Esophagus (tissue), 2 donors: ENCODE measurements around the gene WDPCP. TPM values are rescaled to one million over a fixed set of nuclear protein-coding genes. Genes with fewer than 3 reads are reported as not detected.
"Not testable (repeated sequence)": the region's sequence is repeated elsewhere in the genome, so short reads cannot be mapped to it uniquely, and the experiment has no call there.

Experiments
- H3K27ac ChIP-seq, 2 donors: one replicate each; pipeline ENCODE4 v1.5.1; 2013; ENCODE audit warnings: low read depth in 2 of 2, mild to moderate bottlenecking in 2 of 2, inconsistent platforms in 1 of 2, low read length in 1 of 2, moderate library complexity in 1 of 2
- H3K27me3 ChIP-seq, 2 donors: one replicate each; pipeline ENCODE4 v1.6.1; 2013; ENCODE audit warnings: low read length in 2 of 2, control low read depth in 1 of 2, mild to moderate bottlenecking in 1 of 2; ENCODE audit not compliant: insufficient read depth in 2 of 2, control insufficient read depth in 1 of 2
- H3K36me3 ChIP-seq, 2 donors: one replicate each; pipeline ENCODE4 v1.6.1; 2013; ENCODE audit warnings: low read length in 1 of 2; ENCODE audit not compliant: control insufficient read depth in 2 of 2, insufficient read depth in 2 of 2
- H3K4me1 ChIP-seq, 2 donors: one replicate each; pipeline ENCODE4 v1.6.1; 2013; ENCODE audit warnings: low read length in 1 of 2; ENCODE audit not compliant: control insufficient read depth in 2 of 2, insufficient read depth in 2 of 2
- H3K4me3 ChIP-seq, 2 donors: one replicate each; pipeline ENCODE4 v1.5.1; 2013; ENCODE audit warnings: low read length in 2 of 2, mild to moderate bottlenecking in 2 of 2, low read depth in 1 of 2, moderate library complexity in 1 of 2
- H3K9me3 ChIP-seq, 2 donors: one replicate each; pipeline ENCODE4 v1.6.1; 2013; ENCODE audit warnings: mild to moderate bottlenecking in 2 of 2, low read depth in 1 of 2, low read length in 1 of 2, moderate library complexity in 1 of 2; ENCODE audit not compliant: control insufficient read depth in 2 of 2, insufficient read depth in 1 of 2
- WGBS, 2 donors: extraction: QIAGEN DNeasy Blood & Tissue Kit; methylation state at CpG; one replicate each; pipeline ENCODE4 v1.1.7; 2013; 5-methylcytosine and 5-hydroxymethylcytosine counted together
- polyA plus RNA-seq, 2 donors: library from polyadenylated mRNA; stranded (reverse); fragments of 200-250 nt; gene quantifications; one replicate each; pipeline ENCODE4 v1.2.3, GENCODE V29; 2013
- donor health status: healthy with polysubstance abuse.
- donor health status: Bipolar disorder and iron deficiency.

WDPCP gene
- polyA plus RNA-seq, 2 donors = 0.81 to 0.94 TPM

GRCh38 chr2:63614983-63615945, 27.0 kb upstream of the WDPCP start:
- no peak overlapping the region for H3K27ac ChIP-seq
- no peaks in the 10 kb centered on the region for H3K4me1 ChIP-seq
- H3K36me3 ChIP-seq = no peaks in the 10 kb centered on the region
- WGBS, 2 donors = 60 to 64% methylated on average over 9 of the region's 9 CpGs
- H3K4me3 ChIP-seq = no peak overlapping the region
- no peaks in the 10 kb centered on the region for H3K27me3 ChIP-seq
- H3K9me3 ChIP-seq = no peaks in the 10 kb centered on the region

GRCh38 chr2:63614448-63614968, 26.2 kb upstream of the WDPCP start:
- Histone ChIP-seq H3K4me1 (no peaks in the 10 kb centered on the region), H3K9me3 (no peaks in the 10 kb centered on the region), H3K27ac (no peak overlapping the region), H3K36me3 (no peaks in the 10 kb centered on the region), H3K4me3 (no peak overlapping the region), H3K27me3 (no peaks in the 10 kb centered on the region)
- 87 to 90% methylated on average over 2 of the region's 2 CpGs for WGBS, 2 donors

- no peaks in the 10 kb centered on the region for H3K36me3 ChIP-seq
- 81 to 83% methylated on average over 2 of the region's 2 CpGs for WGBS, 2 donors
- H3K4me3 ChIP-seq = no peak overlapping the region
- H3K4me1 ChIP-seq = no peaks in the 10 kb centered on the region
- H3K9me3 ChIP-seq = no peaks in the 10 kb centered on the region
- no peaks in the 10 kb centered on the region for H3K27me3 ChIP-seq
- no peak overlapping the region for H3K27ac ChIP-seq
Observed at GRCh38 chr2:63613391-63613901, 25.2 kb upstream of the WDPCP start.

GRCh38 chr2:63610525-63610924, 22.2 kb upstream of the WDPCP start:
- no peak overlapping the region for H3K4me3 ChIP-seq
- H3K9me3 ChIP-seq = no peaks in the 10 kb centered on the region
- WGBS, 2 donors = 96 to 97% methylated on average over 4 of the region's 4 CpGs
- H3K36me3 ChIP-seq = peaks cover 0 to 5% of the 10 kb centered on the region in 2 donors
- H3K27me3 ChIP-seq = no peaks in the 10 kb centered on the region
- no peak overlapping the region for H3K27ac ChIP-seq
- no peaks in the 10 kb centered on the region for H3K4me1 ChIP-seq

DNA sequence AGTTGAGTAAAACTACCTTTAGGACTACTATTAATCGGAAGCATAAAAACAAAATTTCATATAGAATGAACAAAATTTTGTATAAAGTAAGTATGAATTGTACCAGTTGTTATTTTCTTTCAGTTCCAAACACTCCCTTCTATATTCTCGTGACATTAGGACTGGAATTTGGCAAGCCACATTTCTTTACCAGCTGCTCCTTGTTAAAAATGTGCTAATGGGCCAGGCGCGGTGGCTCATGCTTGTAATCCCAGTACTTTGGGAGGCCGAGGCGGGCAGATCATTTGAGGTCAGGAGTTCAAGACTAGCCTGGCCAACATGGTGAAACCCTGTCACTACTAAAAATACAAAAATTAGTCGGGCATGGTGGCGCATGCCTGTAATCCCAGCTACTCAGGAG, 20.6 kb upstream of the WDPCP start:
- not testable (repeated sequence) for H3K4me3 ChIP-seq, H3K9me3 ChIP-seq, H3K27me3 ChIP-seq, H3K27ac ChIP-seq, H3K4me1 ChIP-seq
- H3K36me3 ChIP-seq = peaks cover 8 to 12% of the 10 kb centered on the region in 2 donors
- WGBS, 2 donors = 68 to 75% methylated on average over 8 of the region's 8 CpGs

GRCh38 chr2:63604666-63605065, 16.4 kb upstream of the WDPCP start:
- Histone ChIP-seq H3K27ac (no peak overlapping the region), H3K9me3 (no peaks in the 10 kb centered on the region), H3K27me3 (no peaks in the 10 kb centered on the region), H3K36me3 (peaks cover 8 to 12% of the 10 kb centered on the region in 2 donors), H3K4me1 (no peaks in the 10 kb centered on the region), H3K4me3 (no peak overlapping the region)
- 82 to 88% methylated on average over 4 of the region's 4 CpGs for WGBS, 2 donors

- no peak overlapping the region for H3K4me3 ChIP-seq
- no peak overlapping the region for H3K27ac ChIP-seq
- 67 to 84% methylated on average over 1 of the region's 1 CpG for WGBS, 2 donors
- H3K27me3 ChIP-seq = no peaks in the 10 kb centered on the region
- peaks cover 8 to 10% of the 10 kb centered on the region in 2 donors for H3K36me3 ChIP-seq
- H3K4me1 ChIP-seq = no peaks in the 10 kb centered on the region
- no peaks in the 10 kb centered on the region for H3K9me3 ChIP-seq
Observed at GRCh38 chr2:63600881-63601460, 12.7 kb upstream of the WDPCP start.

GRCh38 chr2:63598981-63599380, 10.7 kb upstream of the WDPCP start:
- Histone ChIP-seq H3K9me3 (no peaks in the 10 kb centered on the region), H3K27me3 (no peaks in the 10 kb centered on the region), H3K4me1 (no peaks in the 10 kb centered on the region), H3K27ac (no peak overlapping the region), H3K4me3 (no peak overlapping the region), H3K36me3 (no peaks in the 10 kb centered on the region)
- 84 to 88% methylated on average over 2 of the region's 2 CpGs for WGBS, 2 donors

GRCh38 chr2:63596401-63596883, 8.2 kb upstream of the WDPCP start:
- Histone ChIP-seq H3K4me3 (no peak overlapping the region), H3K9me3 (no peaks in the 10 kb centered on the region), H3K36me3 (peaks cover 0 to 3% of the 10 kb centered on the region in 2 donors), H3K4me1 (no peaks in the 10 kb centered on the region), H3K27me3 (no peaks in the 10 kb centered on the region), H3K27ac (no peak overlapping the region)
- WGBS, 2 donors = 80 to 92% methylated on average over 2 of the region's 2 CpGs
